Tibial artery (tissue), 4 donors: ENCODE data around the gene KRTAP4-7.
"Not testable (repeated sequence)": the region's sequence is repeated elsewhere in the genome, so short reads cannot be mapped to it uniquely, and the experiment has no call there.

Experiments
- DNase-seq, 2 donors: peaks; one replicate each; pipeline ENCODE4 v3.0.0-alpha.2; 2019
- H3K27ac ChIP-seq, 2 donors: fragments of 200-600 bp; sonication (generic) in 1 of 2; 1 replicate in 1 of 2; 2 replicates in 1 of 2; pipeline ENCODE4 v1.5.1; 2018 to 2019; ENCODE audit warnings: mild to moderate bottlenecking in 1 of 2
- H3K27me3 ChIP-seq, 2 donors: fragments of 200-600 bp; sonication (generic) in 1 of 2; one replicate each; pipeline versions ENCODE4 v1.5.1 to v1.6.0; 2016 to 2019
- H3K36me3 ChIP-seq, 3 donors: fragments of 200-600 bp; sonication (generic) in 2 of 3; one replicate each; pipeline ENCODE4 v1.5.1; 2016 to 2019; ENCODE audit warnings: mild to moderate bottlenecking in 2 of 3
- H3K4me1 ChIP-seq, 4 donors: fragments of 200-600 bp; sonication (generic) in 2 of 4; 1 replicate in 3 of 4; 2 replicates in 1 of 4; pipeline ENCODE4 v1.5.1; 2016 to 2019
- H3K4me3 ChIP-seq, 2 donors: fragments of 200-600 bp; sonication (generic) in 1 of 2; 1 replicate in 1 of 2; 2 replicates in 1 of 2; pipeline ENCODE4 v1.5.1; 2018 to 2019; ENCODE audit warnings: mild to moderate bottlenecking in 2 of 2
- H3K9me3 ChIP-seq, 3 donors: fragments of 200-600 bp; sonication (generic) in 1 of 3; one replicate each; pipeline ENCODE4 v1.5.1; 2016 to 2019
- intact Hi-C: fragments of 100-400 bp; cut with DNase I; formaldehyde crosslinking; loops from one replicate; pipeline ENCODE4 v1.15.0; 2023; ENCODE audit warnings: low total_unique reads
- TF ChIP-seq, protein P1 (sequence below), 2 experiments: fragments of 200-600 bp in 1 of 2; fragments of 450-650 bp in 1 of 2; IDR thresholded peaks; one replicate each; pipeline ENCODE4 v1.5.1; 2017 to 2019; ENCODE audit warnings: antibody characterized with exemption in 2 of 2, mild to moderate bottlenecking in 1 of 2, moderate library complexity in 1 of 2

Gene KRTAP4-7

DNA sequence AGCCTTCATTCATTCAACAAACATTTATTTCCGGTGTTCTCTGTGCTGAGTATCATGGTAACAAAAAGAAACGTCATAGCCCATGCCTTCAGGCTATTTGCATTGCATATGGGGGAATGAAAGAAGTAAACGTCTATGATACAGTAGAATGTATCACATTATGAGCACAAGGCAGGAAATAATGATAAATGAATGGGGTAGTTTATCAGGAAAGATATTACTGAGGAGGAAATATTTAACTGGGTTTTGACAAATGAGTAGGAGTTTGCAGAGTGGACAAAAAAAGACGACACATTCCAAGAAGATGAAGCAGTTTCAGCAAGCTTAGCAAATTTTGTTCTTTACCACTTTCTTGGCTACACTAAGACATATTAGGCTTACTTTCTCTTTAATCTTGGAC is 1.3 kb upstream of the KRTAP4-7 start:
- no peaks in the 10 kb centered on the region for H3K4me1 ChIP-seq
- no peak overlapping the region for H3K4me3 ChIP-seq
- no peaks in the 10 kb centered on the region for H3K27me3 ChIP-seq
- TF ChIP-seq, protein P1, sequence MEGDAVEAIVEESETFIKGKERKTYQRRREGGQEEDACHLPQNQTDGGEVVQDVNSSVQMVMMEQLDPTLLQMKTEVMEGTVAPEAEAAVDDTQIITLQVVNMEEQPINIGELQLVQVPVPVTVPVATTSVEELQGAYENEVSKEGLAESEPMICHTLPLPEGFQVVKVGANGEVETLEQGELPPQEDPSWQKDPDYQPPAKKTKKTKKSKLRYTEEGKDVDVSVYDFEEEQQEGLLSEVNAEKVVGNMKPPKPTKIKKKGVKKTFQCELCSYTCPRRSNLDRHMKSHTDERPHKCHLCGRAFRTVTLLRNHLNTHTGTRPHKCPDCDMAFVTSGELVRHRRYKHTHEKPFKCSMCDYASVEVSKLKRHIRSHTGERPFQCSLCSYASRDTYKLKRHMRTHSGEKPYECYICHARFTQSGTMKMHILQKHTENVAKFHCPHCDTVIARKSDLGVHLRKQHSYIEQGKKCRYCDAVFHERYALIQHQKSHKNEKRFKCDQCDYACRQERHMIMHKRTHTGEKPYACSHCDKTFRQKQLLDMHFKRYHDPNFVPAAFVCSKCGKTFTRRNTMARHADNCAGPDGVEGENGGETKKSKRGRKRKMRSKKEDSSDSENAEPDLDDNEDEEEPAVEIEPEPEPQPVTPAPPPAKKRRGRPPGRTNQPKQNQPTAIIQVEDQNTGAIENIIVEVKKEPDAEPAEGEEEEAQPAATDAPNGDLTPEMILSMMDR (IDR thresholded peaks at IDR 0.05), result no peak
- DNase-seq, result no peak
- no peaks in the 10 kb centered on the region for H3K9me3 ChIP-seq
- no peak overlapping the region for H3K27ac ChIP-seq
- no peaks in the 10 kb centered on the region for H3K36me3 ChIP-seq
- intact Hi-C loops, result no loop called here

DNA sequence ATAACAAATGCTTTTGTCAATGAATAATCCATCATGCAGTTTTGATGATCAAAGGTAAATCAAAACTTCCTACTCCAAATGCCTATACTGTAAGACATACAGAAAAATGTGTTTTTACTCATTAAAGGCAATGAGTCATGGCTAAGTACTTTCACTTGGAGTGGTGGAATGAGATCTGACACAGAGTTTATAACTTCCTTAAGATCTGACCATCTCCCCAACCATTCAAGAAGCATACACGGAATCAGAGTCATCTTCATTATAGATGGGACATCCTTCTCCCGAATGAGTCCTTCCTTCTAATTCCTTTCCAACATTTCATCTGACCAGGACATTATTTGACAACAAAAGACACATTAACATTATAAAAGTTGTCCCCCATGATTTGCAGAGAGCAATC is 523 bp upstream of the KRTAP4-7 start:
- DNase-seq, H3K4me1 ChIP-seq, H3K27ac ChIP-seq, H3K9me3 ChIP-seq, H3K27me3 ChIP-seq, intact Hi-C loops, H3K36me3 ChIP-seq, H3K4me3 ChIP-seq: not testable (repeated sequence)

DNA sequence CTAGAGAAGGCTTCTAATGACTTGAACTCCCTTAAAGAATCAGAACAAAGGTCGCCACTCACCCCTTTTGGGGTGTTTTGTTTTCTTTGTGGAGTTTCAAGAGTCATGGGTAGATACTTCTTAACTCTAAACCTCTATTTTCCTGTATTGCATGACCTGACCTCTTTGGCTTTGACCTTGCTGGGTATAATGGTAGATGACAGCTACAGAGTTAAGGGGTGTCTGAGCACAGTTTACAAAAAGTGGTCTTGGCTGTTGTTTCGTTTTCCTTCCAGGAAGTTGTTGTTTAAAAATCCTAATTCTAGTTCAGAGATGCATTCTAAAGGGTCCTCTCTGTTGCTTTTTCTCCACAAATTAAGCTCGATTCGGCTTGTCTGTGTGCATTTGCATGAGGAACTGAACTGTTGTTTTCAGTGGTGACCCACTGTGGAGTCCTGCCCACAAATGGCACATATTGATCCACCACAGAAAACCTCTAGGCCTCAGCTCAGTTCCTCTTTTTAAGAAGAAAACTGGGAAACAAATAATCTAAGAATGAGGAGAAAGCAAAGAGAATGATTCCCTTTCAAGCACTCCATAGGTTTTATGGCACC is 4.9 kb downstream of the KRTAP4-7 start:
- H3K36me3 ChIP-seq, intact Hi-C loops, H3K27me3 ChIP-seq, H3K4me1 ChIP-seq, H3K9me3 ChIP-seq, H3K27ac ChIP-seq, H3K4me3 ChIP-seq, DNase-seq: not testable (repeated sequence)

DNA sequence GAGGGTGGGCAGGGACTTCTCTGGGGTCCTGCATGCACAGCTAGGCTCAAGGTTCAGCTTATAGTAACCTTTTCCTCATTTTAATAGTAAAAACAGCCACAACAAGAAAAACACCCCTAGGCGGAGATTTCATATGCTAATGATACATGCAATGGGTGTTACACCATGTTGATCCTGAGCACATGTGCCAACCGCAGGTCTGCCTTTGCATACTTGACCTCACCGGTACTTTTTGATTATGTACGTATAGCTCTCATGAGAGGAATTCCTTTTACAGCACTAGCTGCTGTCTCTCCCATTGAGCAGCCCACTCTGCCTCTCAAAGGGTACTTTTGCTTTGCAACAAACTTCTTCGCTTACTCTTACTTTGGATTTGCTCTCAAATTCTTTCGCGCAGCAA is 12.1 kb downstream of the KRTAP4-7 start:
- TF ChIP-seq, protein P1 (IDR thresholded peaks at IDR 0.05), result no peak
- intact Hi-C loops, result no loop called here
- no peak for DNase-seq
- H3K9me3 ChIP-seq, result no peaks in the 10 kb centered on the region
- H3K27me3 ChIP-seq, result no peaks in the 10 kb centered on the region
- no peak overlapping the region for H3K27ac ChIP-seq
- H3K4me3 ChIP-seq, result no peak overlapping the region
- no peaks in the 10 kb centered on the region for H3K36me3 ChIP-seq
- no peaks in the 10 kb centered on the region for H3K4me1 ChIP-seq

DNA sequence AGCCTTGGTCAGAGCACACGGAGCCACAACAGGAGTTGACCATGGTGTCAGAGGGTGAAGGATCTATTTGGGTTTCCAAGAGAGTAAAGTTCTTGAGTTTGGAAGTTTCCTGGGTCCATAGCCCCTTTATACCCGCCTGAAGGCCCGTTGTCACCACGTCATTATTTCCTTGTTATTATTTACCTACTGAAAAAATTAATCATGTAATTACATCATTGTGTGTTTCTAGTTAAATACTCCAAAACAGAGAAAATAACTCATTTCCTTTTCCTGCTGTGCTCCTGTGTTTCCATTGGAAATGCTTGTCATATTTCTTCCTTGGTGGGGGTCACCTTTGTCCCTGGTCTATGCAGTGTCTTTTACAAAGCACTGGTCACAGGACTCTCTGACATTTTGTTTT is 14.1 kb downstream of the KRTAP4-7 start, which contains the start of gene KRTAP4-8:
KRTAP4-8 (minus strand) TSS at position 101 of the 400 bp plus-strand sequence; CDS start at position 43, 58 bp downstream.
- Histone ChIP-seq H3K9me3 (no peaks in the 10 kb centered on the region), H3K36me3 (no peaks in the 10 kb centered on the region), H3K27ac (no peak within 1 kb of the TSS), H3K4me3 (no peak within 1 kb of the TSS), H3K27me3 (no peaks in the 10 kb centered on the region), H3K4me1 (no peaks in the 10 kb centered on the region)
- DNase-seq, result no peak
- TF ChIP-seq, protein P1 (IDR thresholded peaks at IDR 0.05), result no peak
- intact Hi-C loops, result no loop called here

DNA sequence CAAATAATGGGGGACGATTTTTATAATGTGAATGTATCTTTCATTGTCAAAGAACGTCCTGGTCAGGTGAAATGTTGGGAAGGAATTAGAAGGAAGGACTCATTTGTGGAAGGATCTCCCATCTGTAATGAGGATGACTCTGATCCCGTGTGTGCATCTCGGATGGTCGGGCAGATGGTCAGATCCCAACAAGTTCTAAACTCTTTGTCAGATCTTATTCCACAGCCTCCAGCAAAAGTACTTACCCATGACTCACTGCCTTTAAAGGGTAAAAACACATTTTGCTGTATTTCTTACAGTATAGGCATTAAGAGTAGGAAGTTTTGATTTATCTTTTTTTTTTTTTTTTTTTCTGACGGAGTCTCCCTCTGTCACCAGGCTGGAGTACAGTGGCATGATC is 14.5 kb downstream of the KRTAP4-7 start:
- Histone ChIP-seq H3K27me3 (no peaks in the 10 kb centered on the region), H3K9me3 (no peaks in the 10 kb centered on the region), H3K4me1 (no peaks in the 10 kb centered on the region), H3K27ac (no peak overlapping the region), H3K4me3 (no peak overlapping the region), H3K36me3 (no peaks in the 10 kb centered on the region)
- TF ChIP-seq, protein P1 (IDR thresholded peaks at IDR 0.05), result no peak
- no peak for DNase-seq
- intact Hi-C loops, result no loop called here

DNA sequence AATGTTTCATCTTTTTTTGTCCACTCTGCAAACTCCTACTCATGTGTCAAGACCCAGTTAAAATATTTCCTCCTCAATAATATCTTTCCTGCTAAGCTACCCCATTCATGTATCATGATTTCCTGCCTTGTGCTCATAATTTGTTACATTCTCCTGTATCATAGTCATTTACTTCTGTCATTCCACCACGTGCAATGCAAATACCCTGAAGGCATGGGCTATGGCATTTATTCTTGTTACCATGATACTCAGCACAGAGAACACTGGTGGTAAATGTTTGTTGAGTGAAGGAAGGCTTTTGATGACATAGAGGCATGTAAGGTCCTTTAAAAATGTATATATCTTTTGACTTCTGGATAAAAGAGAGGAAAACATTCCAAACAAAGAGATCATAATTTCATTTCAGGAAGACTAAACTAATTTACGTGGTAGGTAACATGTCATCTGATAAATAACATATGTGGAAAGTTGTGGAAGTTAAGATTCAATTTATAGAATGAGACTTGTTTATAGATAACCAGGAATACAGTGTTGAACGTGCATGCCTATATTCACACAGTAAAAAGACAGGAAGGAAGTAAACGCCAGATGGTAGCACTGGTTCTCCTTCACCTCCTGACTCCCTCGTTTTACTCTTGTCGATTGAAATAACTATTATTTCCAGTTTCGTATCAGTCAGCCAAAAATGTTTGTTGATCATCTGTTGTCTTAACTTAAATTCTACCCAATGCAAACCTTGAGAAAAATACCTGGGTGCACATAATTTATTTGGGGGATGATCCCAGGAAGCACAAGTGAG is 15.9 kb downstream of the KRTAP4-7 start:
- H3K9me3 ChIP-seq, H3K27ac ChIP-seq, H3K27me3 ChIP-seq, intact Hi-C loops, H3K4me3 ChIP-seq, H3K36me3 ChIP-seq, H3K4me1 ChIP-seq, DNase-seq: not testable (repeated sequence)
